IPS-NIHi7 (cell line): ENCODE results near the gene GMPPB.
"Not testable (repeated sequence)": the region's sequence is repeated elsewhere in the genome, so short reads cannot be mapped to it uniquely, and the experiment has no call there.

ENCODE experiments used
- DNase-seq: peaks from one replicate; pipeline ENCODE4 v3.0.0; 2012; ENCODE audit warnings: mixed read lengths; ENCODE audit errors: extremely low spot score

GMPPB gene

DNA sequence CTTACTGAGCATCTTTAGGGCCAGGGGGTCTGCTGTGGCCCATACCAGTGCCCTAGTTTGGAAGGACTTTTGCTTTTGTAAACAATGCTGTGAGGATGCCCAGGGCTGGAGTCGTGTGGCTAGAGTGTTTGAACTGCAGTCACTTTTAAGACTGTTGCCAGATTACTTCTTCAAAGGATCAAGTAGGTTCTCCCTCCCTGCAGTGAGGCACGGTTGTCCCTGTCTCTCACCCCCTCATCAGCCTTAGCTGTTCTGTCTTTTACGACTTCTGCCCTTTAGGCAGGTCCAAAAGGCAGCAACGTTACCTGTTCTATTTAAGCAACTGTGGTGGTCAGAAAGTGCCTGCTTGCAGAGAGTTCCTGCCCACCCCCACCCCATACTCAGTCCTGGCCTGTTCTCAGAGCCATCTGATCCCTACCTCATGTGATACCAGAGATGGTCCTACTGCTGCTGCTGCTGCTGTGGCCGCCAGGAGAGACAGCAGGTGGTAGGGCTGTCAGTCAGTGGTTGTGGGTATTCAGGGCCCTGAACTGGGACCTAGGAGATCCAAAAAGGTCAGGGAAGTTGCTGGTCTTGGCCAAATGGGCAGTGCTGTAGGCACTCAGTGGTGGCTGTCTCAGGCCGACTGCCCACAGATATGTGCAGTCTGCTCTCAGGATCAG lies 29.2 kb downstream of the GMPPB start:
- not testable (repeated sequence) for DNase-seq

- DNase-seq: not testable (repeated sequence)
Measured at GRCh38 chr3:49691481-49691880, 32.3 kb downstream of the GMPPB start.

DNA sequence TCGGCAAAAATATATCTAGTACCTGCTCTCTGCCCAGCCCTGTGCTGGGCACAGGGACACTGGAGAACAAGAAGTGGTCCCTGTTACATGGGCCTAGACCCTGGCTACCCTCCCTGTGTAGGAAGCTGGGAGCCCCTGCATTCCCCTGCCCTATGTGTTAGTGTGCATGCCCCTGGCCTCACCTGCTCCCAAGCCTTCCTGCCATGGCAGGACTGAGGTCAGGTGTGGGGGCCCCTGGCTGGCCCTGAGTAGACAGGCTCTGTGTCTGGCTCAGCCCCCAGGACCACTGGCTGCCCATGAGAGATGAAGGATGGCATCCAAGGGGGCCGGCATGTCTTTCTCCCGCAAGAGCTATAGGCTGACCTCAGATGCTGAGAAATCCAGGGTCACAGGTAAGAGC lies 32.9 kb downstream of the GMPPB start:
- DNase-seq: not testable (repeated sequence)

DNA sequence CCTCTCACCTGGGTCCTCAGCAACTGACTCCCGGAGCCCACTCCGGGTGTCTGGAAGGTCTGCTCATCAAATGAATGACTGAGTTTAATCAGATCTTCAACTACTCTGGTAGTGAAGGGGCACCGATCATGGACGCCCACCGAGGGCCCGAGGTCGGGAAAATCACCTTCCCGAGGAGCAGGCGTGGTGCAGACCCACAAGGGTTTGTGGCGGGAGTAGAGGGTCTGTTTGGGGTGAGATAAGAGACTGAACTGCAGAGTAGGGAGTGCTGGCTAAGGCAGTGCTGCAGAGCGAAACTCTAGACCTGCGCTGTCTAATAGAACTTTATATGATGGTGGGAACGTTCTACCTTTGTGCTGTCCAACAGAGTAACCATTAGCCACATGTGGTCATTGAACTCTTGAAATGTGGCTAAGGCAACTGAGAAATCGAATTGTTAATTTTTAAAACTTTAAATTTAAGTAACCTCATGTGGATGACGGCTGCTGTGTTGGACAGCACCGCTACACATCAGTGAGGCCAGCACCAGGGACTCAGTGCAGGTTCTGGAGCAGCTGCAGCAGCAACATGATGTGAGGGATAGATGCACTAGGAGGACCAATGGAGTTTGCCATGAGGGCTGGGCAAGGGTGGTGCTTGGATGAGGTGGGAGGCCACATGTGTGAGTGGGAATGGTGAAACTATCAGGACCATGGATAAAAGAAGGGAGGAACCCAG lies 33.7 kb downstream of the GMPPB start:
- not testable (repeated sequence) for DNase-seq

DNA sequence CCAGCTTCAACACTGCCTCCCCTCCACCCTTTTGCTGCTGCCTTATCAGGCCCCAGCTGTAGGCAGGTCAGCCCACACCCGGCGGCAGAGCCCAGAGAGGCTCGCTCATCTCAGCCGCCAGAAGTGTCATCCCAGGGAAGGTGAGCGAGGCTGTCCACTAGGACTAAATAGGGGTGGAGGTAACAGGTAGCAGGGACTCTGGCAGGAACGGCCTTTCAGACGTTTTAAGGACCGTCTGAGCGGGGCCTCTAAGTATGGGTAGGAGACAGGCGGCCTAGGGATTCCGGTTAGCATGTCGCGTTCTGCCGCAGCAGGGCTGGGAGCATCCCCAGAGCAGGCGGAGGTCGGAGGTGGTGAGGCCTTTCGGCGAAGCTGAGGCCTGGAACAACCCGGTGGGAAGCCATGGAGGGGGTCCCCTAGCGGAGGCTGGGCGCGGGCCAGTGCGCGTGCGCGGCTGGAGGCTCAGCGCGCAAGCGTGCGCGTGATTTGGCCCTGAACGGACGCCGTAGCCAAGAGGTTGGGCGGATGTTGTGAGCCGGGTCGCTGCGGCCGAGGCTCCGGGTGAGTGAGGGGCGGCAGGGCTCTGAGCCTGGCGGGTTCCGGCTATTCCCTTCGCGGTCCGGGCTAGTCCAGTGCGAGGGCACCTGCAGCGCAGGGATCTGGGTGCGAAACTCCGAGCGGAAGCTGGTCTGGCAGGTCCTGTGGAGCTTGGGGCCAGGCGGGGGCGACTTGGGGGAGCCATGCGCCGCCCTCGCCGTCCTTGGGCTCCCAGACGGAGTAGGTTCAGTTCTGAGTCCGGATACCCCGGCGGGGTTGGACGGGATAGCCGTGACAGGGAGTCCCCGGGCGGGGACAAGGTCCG lies 34.5 kb downstream of the GMPPB start, which contains the start of the genes MST1 and RNF123:
TSS of gene MST1 (minus strand) at position 429 of the 862 bp plus-strand sequence. CDS start 783 bp downstream, outside the sequence.
TSS of gene RNF123 (plus strand) at position 512 of the 862 bp plus-strand sequence. CDS start 1,609 bp downstream, outside the sequence.
- DNase-seq: peak; percentile 93

DNA sequence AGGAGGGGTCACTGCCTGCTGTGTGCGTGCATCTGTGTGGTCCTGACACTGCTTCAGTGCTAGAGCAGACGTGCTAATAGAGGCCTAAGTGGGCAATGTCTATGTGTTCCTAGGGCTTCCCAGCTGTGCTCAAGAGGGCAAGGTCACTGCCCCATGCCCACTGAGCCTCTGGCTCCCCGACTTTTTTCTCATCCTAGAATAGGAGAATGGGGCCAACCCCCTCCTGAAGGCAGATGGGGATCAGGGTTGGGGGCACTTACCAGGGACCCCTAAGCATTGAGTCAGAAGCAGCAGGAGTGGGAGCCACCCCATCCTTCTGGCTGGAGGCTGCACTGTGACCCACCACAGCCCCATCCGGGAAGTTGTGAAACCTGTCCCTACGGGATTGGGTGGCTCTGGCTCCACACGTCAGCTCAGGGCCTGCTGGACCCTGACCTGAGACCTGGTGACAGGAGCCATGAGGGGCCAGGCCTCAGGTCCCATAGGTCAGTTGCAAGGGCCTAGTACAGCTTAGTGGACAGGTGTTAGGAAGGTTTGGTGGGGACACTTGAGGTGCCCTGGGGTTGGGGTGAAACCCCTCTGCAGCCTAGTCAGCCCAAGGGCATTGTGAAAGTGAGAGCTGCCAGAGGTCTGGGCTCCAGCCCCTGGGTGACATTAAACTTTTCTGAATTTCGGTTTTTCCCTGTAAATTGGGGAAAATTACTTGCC lies 35.3 kb downstream of the GMPPB start:
- DNase-seq: not testable (repeated sequence)

GRCh38 chr3:49687424-49687795 lies 36.3 kb downstream of the GMPPB start:
- not testable (repeated sequence) for DNase-seq

GRCh38 chr3:49686769-49687423 lies 36.9 kb downstream of the GMPPB start:
- peak; percentile 74 for DNase-seq

DNA sequence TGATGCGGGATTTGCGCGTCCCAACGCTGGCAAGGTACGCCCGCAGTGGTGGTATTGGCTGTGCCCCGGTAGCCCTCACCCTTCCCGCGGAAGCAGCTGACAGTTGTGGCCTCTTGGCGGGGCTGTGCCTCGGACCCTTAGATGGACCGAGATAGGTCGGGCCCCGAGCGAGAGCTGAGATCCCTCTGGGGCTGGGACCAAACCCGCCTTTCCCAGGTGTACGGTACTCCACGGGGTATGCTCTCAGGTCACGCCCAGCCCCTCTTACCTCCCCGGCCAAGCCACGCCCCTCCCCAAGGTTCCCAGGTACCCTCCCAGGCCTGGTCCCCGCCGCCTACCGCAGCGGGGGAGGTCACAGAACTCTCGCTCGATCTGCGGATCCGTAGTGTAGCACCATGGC lies 37.4 kb downstream of the GMPPB start:
- DNase-seq: peak; percentile 33

DNA sequence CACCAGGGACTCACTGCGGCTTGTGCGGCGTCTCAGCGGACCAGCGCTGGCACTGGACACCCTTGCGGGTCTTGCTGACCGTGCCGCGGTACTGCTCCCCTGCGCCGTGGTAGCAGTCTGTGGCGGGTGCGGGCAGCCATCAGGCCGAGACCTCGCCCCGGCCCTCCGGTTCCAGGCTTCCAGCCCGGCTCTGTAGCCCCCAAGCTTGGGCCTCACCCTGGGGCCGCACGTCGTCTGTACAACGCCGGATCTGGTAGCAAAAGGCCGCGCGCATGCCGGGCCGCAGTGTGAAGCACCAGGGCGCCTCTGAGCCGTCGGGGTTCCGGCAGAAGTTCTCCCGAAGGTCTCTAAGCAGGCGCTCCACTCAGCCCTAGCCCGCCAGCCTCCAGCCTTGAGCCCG lies 37.9 kb downstream of the GMPPB start:
- DNase-seq: not testable (repeated sequence)

DNA sequence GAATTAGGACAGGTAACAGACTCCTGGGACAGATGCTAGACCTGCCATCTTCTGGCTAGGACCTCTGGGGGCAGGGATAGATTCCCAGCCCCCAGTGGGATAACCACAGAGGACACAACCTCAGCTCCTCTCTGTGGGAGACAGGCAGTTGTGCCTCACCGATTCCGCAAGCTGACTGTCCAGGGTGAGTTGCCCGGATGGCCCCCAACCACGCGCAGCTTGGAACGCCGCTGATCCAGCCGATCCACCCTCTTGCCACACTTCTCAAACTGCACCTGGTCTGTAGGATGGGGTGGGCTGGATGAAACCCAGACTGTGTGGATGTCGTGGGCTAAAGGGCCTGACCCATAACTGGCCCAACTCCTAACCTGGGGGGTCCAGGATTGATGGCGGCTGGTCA lies 38.6 kb downstream of the GMPPB start:
- not testable (repeated sequence) for DNase-seq

DNA sequence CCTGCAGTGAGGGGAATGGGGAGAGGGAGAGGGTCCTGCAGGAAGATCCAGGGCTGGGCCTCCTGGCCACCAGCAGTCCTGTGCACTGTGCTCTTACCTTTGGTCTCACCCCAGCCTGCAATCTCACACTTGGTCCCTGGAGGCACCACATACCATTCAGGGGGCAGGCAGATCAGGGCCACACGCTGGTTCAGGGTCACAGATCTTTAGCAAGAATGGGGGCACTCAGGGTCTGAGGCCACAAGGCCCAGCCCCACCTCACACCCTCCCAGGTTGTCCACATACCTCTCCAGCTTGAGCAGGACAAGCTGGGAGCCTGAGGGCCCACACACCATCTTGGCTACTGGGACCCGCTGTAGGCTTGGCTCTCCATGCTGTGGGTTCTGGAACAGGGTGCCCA lies 39.3 kb downstream of the GMPPB start:
- DNase-seq: not testable (repeated sequence)

- no peak for DNase-seq
Measured at GRCh38 chr3:49683162-49683561, 40.6 kb downstream of the GMPPB start.

DNA sequence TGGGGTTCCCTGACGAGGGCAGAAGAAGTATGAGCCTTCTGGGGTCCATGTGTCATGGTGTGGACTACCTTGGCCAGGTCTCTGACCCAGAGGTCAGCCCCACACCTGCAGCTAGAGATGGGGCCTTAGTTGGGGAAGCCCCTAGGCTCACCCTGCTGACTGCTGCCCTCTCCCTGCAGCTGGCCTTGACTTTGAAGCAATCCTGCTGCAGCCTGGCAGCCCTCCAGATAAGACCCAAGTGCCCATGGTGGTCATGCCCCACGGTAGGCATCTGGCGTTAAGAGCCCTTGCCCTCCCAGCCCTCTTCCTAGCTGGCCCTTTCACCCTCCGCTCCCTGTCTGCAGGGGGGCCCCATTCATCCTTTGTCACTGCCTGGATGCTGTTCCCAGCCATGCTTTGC lies 42.2 kb downstream of the GMPPB start:
- no peak for DNase-seq

- DNase-seq: no peak
Measured at GRCh38 chr3:49681232-49681522, 42.6 kb downstream of the GMPPB start.

DNA sequence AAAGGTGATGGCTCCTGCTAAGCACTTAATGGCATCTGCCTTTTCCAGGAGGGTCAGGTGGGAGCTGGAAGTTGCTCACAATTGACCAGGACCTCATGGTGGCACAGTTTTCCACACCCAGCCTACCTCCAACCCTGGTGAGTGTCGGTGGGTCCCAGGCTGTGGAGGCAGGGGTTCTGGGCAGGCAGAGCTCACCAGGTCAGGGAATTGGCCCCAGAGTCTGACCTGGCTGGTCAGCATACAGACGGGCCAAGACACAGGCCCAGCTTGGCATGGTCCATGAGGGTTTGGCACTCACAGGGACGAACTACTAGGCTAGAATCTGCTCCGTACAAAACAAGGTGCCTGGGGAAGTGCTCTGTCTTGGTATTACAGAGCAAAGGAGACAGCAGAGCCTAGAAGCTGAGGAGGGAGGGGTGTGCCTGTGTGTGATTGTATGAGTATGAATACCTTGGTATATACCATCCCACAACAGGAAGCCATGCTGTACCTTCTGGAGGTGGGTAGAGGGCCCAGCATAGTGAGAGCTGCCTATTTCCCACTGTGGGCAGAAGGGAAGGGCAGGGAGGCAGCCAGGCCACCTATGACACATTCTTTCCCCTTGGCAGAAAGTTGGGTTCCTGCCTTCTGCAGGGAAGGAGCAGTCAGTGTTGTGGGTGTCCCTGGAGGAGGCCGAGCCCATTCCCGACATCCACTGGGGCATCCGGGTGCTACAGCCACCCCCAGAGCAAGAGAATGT lies 43.1 kb downstream of the GMPPB start:
- no peak for DNase-seq

DNA sequence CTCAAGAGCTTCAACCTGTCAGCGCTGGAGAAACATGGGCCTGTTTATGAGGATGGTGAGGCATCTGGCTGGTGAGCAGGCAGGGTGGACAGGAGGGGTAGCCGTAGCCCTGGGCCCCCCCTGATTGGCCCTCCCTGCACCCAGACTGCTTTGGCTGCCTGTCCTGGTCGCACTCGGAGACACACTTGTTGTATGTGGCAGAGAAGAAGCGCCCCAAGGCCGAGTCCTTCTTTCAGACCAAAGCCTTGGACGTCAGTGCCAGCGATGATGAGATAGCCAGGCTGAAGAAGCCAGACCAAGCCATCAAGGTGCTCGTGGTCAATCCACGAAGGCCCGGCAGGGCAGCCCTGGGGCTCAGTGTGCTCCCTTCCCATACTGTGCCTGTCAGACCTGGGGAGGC lies 47.8 kb downstream of the GMPPB start:
- DNase-seq: no peak

DNA sequence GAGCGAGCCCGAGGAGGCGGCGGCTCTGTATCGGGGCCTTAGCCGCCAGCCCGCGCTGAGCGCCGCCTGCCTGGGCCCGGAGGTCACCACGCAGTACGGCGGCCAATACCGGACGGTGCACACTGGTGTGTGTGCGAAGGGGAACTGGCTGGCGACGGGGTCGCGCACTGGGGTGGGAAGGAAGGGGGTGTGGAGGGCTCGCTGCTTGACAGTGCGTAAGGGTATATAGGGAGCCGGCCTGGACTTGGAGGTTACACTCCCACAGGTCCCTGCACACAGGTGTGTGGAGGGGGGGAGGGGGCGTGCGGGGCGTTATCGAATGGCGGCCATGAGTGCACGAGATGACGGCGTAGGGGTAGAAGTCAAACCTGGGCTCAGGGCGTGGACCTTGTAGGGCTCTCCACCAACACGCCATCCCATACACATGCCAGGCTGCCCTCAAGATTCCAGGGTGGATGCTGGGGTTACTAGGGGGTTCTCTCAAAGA lies 49.2 kb downstream of the GMPPB start:
- no peak for DNase-seq

GRCh38 chr3:49673715-49674496 lies 49.8 kb downstream of the GMPPB start, which contains the start of gene APEH:
Gene APEH (plus strand): TSS chr3:49674351. CDS start chr3:49674402, 51 bp downstream.
- peak; percentile 98 for DNase-seq
